ENCODE results near the gene SPP2.

SPP2 gene

DNA sequence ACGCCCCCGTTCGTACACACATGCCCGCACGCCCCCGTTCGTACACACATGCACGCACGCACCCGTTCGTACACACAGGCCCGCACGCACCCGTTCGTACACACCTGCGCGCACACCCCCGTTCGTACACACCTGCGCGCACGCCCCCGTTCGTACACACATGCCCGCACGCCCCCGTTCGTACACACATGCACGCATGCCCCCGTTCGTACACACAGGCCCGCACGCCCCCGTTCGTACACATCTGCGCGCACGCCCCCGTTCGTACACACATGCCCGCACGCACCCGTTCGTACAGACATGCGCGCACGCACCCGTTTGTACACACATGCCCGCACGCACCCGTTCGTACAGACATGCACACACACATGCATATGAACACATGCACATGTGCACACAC, 45.7 kb downstream of the SPP2 start:
- no peak for DNase-seq

DNA sequence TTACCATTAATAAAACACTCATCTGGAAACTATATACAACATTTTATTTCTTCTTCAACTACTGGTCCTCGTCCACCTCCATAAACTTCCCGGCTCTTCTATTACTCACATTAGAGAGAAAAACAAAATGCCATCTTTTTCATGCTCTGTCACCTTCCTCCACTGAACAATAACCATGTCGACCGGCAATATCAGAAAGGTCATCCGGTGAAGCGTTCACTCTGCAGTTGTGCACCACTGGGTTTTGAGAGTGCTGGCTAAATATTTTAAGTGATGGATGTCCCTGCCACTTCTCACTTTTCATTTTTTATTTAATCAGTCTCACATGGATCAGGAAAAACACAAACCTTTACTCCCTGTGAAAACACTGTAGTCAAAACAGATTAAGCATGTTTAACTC, 48.2 kb downstream of the SPP2 start:
- no peak for DNase-seq

DNA sequence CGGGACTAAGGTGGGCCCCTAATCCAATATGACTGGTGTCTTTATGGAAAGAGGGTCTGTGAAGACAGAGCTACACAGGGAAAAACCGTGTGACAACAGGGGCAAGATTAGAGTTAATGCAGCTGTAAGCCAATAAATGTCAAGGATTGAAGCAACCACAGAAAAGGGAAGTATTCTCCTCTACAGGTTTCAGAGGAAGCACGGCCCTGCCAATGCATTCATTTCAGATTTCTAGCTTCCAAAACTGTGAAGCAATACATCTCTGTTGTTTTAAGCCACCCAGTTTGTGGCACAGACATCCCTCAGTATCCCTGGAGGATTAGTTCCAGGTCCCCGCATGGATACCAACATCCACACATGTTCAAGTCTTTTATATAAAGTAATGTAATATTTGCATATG, 48.8 kb downstream of the SPP2 start:
- no peak for DNase-seq

DNA sequence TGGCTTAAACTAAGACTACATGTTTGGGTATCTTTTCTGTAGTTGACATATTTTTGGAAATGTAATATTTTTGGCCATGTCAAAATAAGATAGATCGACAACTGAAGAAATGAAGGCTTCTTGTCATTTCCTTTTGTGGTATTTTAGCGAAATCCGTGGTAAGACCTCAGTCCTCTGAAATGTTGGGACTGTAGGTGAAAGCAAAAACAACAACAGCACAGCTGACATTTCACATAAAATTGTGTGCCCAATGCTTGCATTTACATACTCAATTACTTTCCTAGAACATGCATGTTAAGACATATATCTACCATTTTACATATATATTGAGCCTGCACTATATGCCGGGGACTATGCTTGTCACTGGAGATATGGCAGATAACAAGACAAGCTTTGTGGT, 50.2 kb downstream of the SPP2 start:
- peak; percentile 50 for DNase-seq

GRCh38 chr2:234102112-234102511, 51.6 kb downstream of the SPP2 start:
- DNase-seq = peak; percentile 48

GRCh38 chr2:234107861-234108260, 57.4 kb downstream of the SPP2 start:
- no peak for DNase-seq

DNA sequence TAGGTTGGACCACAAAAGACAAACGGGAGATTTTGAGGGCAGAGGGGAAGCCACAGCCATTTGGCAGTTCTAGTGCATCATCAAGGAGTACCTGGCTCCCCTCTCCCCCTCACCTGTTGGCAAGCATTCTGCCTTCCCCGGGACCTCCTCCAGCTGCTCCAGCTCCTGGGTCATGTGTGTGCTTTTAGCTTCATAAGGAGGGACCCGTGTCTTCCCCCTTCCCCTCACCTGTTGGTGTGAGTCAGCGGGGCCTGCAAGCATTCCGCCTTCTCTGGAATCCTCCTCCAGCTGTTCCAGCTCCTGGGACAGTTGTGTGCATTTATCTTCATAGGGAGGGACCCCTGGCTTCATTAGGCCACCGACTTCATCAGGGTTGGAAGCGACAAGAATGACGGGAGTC, 58.8 kb downstream of the SPP2 start:
- DNase-seq = no peak

DNA sequence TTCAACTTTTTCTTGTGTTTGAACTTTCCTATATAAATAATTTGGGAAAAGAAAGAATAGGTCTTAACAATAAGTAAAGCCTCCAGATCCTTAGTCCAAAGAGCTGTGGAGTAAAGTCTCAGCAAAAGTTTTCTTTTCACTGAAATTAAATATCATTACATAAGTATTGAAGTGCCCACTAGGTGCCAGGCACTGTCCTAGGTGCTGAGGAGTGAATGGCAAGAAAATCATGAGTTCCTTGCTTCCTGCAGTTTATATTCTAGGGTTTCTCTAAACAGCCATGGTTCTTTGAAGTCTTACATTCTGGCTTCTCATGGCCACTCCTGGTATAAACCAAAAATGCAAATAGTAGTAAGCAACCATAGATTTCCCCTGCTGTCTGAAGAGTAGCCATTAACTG, 59.7 kb downstream of the SPP2 start:
- no peak for DNase-seq

DNA sequence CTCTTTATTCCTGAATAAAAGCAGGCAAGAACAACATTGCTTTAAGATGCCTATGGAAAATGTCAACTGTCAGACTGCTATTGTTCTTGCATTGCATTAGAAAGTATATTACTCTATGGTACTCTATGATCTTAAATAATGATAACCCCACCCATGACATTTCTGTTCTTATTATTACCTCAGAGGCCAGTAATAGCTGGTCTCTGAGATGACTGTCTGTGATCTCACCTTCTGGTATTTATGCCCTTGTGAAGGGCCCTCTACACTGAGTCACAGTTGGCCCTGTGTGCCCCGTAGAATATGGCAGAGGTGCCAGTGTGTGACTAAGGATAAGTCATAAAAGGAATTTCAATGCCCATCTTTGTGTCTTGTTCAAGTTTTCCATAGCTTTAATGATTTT, 61.0 kb downstream of the SPP2 start:
- no peak for DNase-seq

DNA sequence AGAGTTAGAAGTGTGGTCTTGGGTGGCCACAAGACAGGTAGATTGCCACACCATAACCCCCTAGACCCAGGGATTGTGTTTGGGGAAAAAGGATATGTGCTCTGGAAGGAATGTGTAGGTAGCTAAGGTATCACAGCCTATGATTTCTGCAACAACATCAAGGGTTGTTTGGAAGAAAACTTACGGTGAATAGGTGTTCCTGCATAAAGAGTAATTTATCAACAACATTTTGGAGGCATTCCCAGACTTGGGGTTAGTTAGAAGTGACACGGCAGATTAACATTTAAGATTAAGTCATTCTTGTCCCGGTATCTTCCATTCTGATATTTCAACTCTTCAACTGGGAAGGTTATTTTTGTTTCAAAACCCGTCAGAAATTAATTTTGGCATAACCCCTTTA, 65.5 kb downstream of the SPP2 start:
- DNase-seq = no peak

DNA sequence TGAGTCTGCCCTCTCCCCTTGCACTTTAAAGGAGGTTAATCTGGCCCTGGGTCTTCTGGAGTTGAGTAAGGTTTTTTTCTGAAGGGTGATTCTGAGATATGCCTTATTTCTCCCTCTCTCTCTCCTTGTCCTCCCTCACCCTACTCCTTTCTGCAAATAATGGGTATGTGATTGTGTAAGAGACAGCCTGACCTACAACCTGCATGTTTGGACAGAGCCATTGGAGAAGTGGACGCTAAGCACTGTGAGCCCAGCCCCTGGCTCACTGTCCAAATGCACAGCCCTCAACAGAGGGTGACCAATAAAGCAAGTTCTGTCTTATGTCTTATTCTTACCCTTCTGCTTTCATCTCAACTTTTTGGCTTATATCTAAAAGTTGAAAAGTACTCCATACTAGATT, 71.5 kb downstream of the SPP2 start:
- DNase-seq = no peak

- no peak for DNase-seq
Measured at GRCh38 chr2:234125451-234126145, 75.1 kb downstream of the SPP2 start.

DNA sequence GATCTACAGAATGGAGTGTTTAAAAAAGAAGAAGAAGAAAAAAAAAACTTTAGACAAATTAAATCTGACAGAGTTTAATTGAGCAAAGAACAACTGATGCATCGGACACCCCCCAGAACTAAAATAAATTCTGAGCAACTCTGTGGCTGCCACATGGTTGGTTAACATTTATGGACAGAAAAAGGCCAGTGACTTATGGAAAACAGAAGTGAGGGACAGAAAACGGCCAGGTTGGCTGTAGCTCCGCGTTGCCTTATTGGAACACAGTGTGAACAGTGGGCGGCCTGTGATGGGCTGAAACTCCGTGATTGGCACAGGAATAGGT, 75.6 kb downstream of the SPP2 start:
- DNase-seq = no peak

Measured in CD4-positive, alpha-beta T cell treated with Interleukin-10 for 1 hour (primary cell).